ENCODE measurements around the gene ZFAND4.
A peak's percentile ranks its signal among the peaks of the same experiment; 100 is the strongest.

Gene ZFAND4

DNA sequence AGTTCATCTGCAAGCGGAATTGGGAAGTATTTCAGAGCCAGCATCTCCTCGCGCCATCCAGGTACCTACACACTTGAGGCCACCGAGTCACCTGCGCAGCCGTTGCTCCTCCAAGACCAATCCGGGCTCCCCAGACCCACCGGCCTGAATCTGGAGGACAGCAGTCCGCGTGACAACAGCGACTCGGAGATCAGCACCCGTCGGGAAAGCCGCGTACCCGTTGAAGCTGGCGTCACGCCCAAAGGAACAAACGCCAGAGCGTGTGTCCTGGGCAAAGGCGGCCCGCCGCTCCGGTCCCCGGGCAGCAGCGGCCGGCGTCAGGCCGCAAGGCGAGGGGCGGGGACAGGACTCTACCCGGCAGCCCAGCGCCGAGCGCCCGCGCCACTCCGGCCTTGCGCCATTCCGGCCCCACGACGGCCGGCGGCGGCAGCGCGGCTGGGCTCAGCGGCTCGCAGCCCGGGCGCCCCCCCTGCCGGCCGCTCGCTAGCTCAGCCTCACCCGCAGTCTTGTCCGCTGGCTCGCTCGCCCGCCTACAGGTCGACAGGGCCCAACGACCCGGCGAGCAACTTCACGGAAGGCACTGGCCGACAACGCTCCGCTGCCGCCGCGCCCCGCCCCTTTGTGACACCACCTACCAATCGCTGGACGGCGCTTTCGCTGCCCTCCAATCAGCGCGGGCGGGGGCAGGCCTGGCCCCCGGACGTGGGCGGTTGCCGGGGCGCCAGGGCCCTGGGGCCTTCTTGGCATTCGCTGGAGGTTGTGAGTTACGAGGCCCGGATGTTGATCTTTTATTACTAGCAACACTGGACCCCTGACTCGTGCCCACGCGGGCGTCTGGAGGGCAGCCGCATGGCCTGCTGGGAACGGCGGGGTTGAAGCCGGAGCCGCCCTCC lies at the start of gene ZFAND4:
TSS of gene ZFAND4 (minus strand) at position 592 of the 893 bp plus-strand sequence. CDS start 9,047 bp downstream, outside the sequence.
- H3K36me3 ChIP-seq (ENCODE audit: control insufficient read depth in 2 of 2, insufficient read depth in 1 of 2, low read length in 2 of 2), result no peaks in the 10 kb centered on the region
- H3K4me3 ChIP-seq (ENCODE audit: low read depth, low read length), result peak within 1 kb of the TSS; percentile 74
- no peaks in the 10 kb centered on the region for H3K4me1 ChIP-seq (ENCODE audit: control insufficient read depth, insufficient read depth, low read length)
- H3K9me3 ChIP-seq (ENCODE audit: control insufficient read depth, insufficient read depth, low read depth, low read length), result no peaks in the 10 kb centered on the region
- CTCF ChIA-PET, result interaction anchor here (0.6 to 1.8 kb wide), 10 partner anchors 9 to 1800 kb away, joined by 3 to 23 read pairs (median 4); no protein-coding TSS in a partner anchor
- POLR2A ChIA-PET, result interaction anchor here (1.4 to 1.5 kb wide), 2 partner anchors 9 to 207 kb away, joined by 3 read pairs; no protein-coding TSS in a partner anchor
- H3K27ac ChIP-seq (ENCODE audit: extremely low read depth, low read depth, low read length), result peak within 1 kb of the TSS; percentile 96
- TF ChIP-seq MYNN (tag by site-specific recombination; IDR thresholded peaks at IDR 0.05; ENCODE audit: borderline replicate concordance), result no peak
- TF ChIP-seq, protein P1, sequence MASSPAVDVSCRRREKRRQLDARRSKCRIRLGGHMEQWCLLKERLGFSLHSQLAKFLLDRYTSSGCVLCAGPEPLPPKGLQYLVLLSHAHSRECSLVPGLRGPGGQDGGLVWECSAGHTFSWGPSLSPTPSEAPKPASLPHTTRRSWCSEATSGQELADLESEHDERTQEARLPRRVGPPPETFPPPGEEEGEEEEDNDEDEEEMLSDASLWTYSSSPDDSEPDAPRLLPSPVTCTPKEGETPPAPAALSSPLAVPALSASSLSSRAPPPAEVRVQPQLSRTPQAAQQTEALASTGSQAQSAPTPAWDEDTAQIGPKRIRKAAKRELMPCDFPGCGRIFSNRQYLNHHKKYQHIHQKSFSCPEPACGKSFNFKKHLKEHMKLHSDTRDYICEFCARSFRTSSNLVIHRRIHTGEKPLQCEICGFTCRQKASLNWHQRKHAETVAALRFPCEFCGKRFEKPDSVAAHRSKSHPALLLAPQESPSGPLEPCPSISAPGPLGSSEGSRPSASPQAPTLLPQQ (tag by site-specific recombination; IDR thresholded peaks at IDR 0.05), result peak; percentile 67; the same call in 1 of the 2 replicates
- TF ChIP-seq ZNF184 (tag by site-specific recombination; IDR thresholded peaks at IDR 0.05), result no peak
- 0 out of 2 replicates have a peak, but pooled peaks have one; percentile 41 for TF ChIP-seq SCRT1 (tag by site-specific recombination; IDR thresholded peaks at IDR 0.05; ENCODE audit: borderline replicate concordance)
- no peak for TF ChIP-seq ZNF416 (tag by site-specific recombination; IDR thresholded peaks at IDR 0.05)
- 0 out of 2 replicates have a peak, but pooled peaks have one; percentile 12 for TF ChIP-seq YY1 (tag by site-specific recombination; IDR thresholded peaks at IDR 0.05)
- TF ChIP-seq, protein P2, sequence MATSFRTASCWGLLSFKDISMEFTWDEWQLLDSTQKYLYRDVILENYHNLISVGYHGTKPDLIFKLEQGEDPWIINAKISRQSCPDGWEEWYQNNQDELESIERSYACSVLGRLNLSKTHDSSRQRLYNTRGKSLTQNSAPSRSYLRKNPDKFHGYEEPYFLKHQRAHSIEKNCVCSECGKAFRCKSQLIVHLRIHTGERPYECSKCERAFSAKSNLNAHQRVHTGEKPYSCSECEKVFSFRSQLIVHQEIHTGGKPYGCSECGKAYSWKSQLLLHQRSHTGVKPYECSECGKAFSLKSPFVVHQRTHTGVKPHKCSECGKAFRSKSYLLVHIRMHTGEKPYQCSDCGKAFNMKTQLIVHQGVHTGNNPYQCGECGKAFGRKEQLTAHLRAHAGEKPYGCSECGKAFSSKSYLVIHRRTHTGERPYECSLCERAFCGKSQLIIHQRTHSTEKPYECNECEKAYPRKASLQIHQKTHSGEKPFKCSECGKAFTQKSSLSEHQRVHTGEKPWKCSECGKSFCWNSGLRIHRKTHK (tag by site-specific recombination; IDR thresholded peaks at IDR 0.05), result no peak
- TF ChIP-seq, protein P3, sequence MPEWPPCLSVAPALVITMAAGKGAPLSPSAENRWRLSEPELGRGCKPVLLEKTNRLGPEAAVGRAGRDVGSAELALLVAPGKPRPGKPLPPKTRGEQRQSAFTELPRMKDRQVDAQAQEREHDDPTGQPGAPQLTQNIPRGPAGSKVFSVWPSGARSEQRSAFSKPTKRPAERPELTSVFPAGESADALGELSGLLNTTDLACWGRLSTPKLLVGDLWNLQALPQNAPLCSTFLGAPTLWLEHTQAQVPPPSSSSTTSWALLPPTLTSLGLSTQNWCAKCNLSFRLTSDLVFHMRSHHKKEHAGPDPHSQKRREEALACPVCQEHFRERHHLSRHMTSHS (tag by site-specific recombination; IDR thresholded peaks at IDR 0.05), result no peak
- no peak for TF ChIP-seq ZNF560 (tag by site-specific recombination; IDR thresholded peaks at IDR 0.05; ENCODE audit: borderline replicate concordance)
- no peak for TF ChIP-seq TCF7L2 (IDR thresholded peaks at IDR 0.05; ENCODE audit: borderline replicate concordance, low read depth, low read length)
- no peak for TF ChIP-seq ZNF624 (tag by site-specific recombination; IDR thresholded peaks at IDR 0.05)
- TF ChIP-seq ZBTB17 (tag by site-specific recombination; IDR thresholded peaks at IDR 0.05), result peak; percentile 87
- TF ChIP-seq ZNF747 (tag by site-specific recombination; IDR thresholded peaks at IDR 0.05), result no peak
- peak; percentile 92 for TF ChIP-seq ZBTB8A (tag by site-specific recombination; IDR thresholded peaks at IDR 0.05)
- TF ChIP-seq ZNF341 (tag by site-specific recombination; IDR thresholded peaks at IDR 0.05; ENCODE audit: low read depth), result 0 out of 2 replicates have a peak, but pooled peaks have one; percentile 33
- TF ChIP-seq ZNF558 (tag by site-specific recombination; IDR thresholded peaks at IDR 0.05), result no peak
- TF ChIP-seq ZFP3 (tag by site-specific recombination; IDR thresholded peaks at IDR 0.05; ENCODE audit: low read depth), result no peak
- TF ChIP-seq ZNF548 (tag by site-specific recombination; IDR thresholded peaks at IDR 0.05), result no peak
- peak; percentile 61 for TF ChIP-seq FEZF1 (tag by site-specific recombination; IDR thresholded peaks at IDR 0.05)
- peak; percentile 55; the same call in 1 of the 2 replicates for TF ChIP-seq ZNF391 (tag by site-specific recombination; IDR thresholded peaks at IDR 0.05; ENCODE audit: borderline replicate concordance, low read depth)
- TF ChIP-seq ZNF426 (tag by site-specific recombination; IDR thresholded peaks at IDR 0.05), result no peak
- no peak for TF ChIP-seq ZNF174 (tag by site-specific recombination; IDR thresholded peaks at IDR 0.05)
- TF ChIP-seq SCRT2 (tag by site-specific recombination; IDR thresholded peaks at IDR 0.05), result peak; percentile 70
- no peak for TF ChIP-seq KLF7 (tag by site-specific recombination; IDR thresholded peaks at IDR 0.05; ENCODE audit: borderline replicate concordance)
- TF ChIP-seq, protein P4, sequence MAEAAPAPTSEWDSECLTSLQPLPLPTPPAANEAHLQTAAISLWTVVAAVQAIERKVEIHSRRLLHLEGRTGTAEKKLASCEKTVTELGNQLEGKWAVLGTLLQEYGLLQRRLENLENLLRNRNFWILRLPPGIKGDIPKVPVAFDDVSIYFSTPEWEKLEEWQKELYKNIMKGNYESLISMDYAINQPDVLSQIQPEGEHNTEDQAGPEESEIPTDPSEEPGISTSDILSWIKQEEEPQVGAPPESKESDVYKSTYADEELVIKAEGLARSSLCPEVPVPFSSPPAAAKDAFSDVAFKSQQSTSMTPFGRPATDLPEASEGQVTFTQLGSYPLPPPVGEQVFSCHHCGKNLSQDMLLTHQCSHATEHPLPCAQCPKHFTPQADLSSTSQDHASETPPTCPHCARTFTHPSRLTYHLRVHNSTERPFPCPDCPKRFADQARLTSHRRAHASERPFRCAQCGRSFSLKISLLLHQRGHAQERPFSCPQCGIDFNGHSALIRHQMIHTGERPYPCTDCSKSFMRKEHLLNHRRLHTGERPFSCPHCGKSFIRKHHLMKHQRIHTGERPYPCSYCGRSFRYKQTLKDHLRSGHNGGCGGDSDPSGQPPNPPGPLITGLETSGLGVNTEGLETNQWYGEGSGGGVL (tag by site-specific recombination; IDR thresholded peaks at IDR 0.05), result no peak
- no peak for TF ChIP-seq KLF16 (tag by site-specific recombination; IDR thresholded peaks at IDR 0.05)
- TF ChIP-seq ZNF354C (tag by site-specific recombination; IDR thresholded peaks at IDR 0.05; ENCODE audit: borderline replicate concordance, low read depth), result no peak
- TF ChIP-seq HOXD13 (CRISPR knock-in tag; IDR thresholded peaks at IDR 0.05; ENCODE audit: borderline replicate concordance), result no peak
- TF ChIP-seq, protein P5, sequence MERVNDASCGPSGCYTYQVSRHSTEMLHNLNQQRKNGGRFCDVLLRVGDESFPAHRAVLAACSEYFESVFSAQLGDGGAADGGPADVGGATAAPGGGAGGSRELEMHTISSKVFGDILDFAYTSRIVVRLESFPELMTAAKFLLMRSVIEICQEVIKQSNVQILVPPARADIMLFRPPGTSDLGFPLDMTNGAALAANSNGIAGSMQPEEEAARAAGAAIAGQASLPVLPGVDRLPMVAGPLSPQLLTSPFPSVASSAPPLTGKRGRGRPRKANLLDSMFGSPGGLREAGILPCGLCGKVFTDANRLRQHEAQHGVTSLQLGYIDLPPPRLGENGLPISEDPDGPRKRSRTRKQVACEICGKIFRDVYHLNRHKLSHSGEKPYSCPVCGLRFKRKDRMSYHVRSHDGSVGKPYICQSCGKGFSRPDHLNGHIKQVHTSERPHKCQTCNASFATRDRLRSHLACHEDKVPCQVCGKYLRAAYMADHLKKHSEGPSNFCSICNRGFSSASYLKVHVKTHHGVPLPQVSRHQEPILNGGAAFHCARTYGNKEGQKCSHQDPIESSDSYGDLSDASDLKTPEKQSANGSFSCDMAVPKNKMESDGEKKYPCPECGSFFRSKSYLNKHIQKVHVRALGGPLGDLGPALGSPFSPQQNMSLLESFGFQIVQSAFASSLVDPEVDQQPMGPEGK (tag by site-specific recombination; IDR thresholded peaks at IDR 0.05), result peak; percentile 97
- TF ChIP-seq ZNF664 (tag by site-specific recombination; IDR thresholded peaks at IDR 0.05), result no peak

Data from HEK293 (cell line).